OCI-LY3 (cell line): Measurements from ENCODE around the gene ORC4.

Experiments used
- H2AFZ ChIP-seq: fragments of 200-600, 300-600 bp; shearing (Covaris generic); 2 replicates; pipeline ENCODE4 v1.6.0; 2014; ENCODE audit warnings: antibody characterized with exemption, low read depth, low read length
- H3K27ac ChIP-seq: fragments of 200-600, 300-600 bp; sonication (generic); 2 replicates; pipeline ENCODE4 v1.5.1; 2014; ENCODE audit warnings: mild to moderate bottlenecking, low read length, moderate library complexity, mixed read lengths
- H3K27me3 ChIP-seq: fragments of 200-600, 300-600 bp; sonication (generic); 2 replicates; pipeline ENCODE4 v1.6.1; 2014; ENCODE audit warnings: low read depth, low read length, mixed read lengths
- H3K36me3 ChIP-seq: fragments of 200-600, 300-600 bp; sonication (generic); replicated peaks from 2 replicates; pipeline ENCODE3; 2014; ENCODE audit warnings: low read depth, low read length, mixed read lengths
- H3K4me1 ChIP-seq: fragments of 300-600, 200-600 bp; sonication (generic); 2 replicates; pipeline ENCODE4 v1.6.1; 2014; ENCODE audit warnings: low read length, mixed read lengths
- H3K4me2 ChIP-seq: fragments of 200-600, 300-600 bp; sonication (generic); 2 replicates; pipeline ENCODE4 v1.6.1; 2014; ENCODE audit warnings: low read length, mixed read lengths
- H3K4me3 ChIP-seq: fragments of 300-600, 200-600 bp; sonication (generic); 2 replicates; pipeline ENCODE4 v1.5.1; 2014; ENCODE audit warnings: antibody characterized with exemption, mild to moderate bottlenecking, low read length, moderate library complexity
- H3K79me2 ChIP-seq: fragments of 300-600, 200-600 bp; shearing (Covaris generic); 2 replicates; pipeline ENCODE4 v1.6.1; 2014; ENCODE audit warnings: mild to moderate bottlenecking, low read length, mixed read lengths
- H3K9ac ChIP-seq: fragments of 300-600, 200-600 bp; shearing (Covaris generic); 2 replicates; pipeline ENCODE4 v1.6.0; 2014; ENCODE audit warnings: mild to moderate bottlenecking, low read length, moderate library complexity
- H3K9me3 ChIP-seq: fragments of 200-600, 300-600 bp; shearing (Covaris generic); 2 replicates; pipeline ENCODE4 v1.6.1; 2014; ENCODE audit warnings: low read length, mixed read lengths; ENCODE audit not compliant: insufficient read depth
- H4K20me1 ChIP-seq: fragments of 200-600, 300-600 bp; sonication (generic); 2 replicates; pipeline ENCODE4 v1.6.1; 2016; ENCODE audit warnings: low read length, mixed read lengths; ENCODE audit not compliant: insufficient read depth
- CTCF ChIP-seq: fragments of 200-600, 300-600 bp; sonication (generic); IDR thresholded peaks from 2 replicates; pipeline ENCODE4 v1.5.1; 2014; ENCODE audit warnings: antibody characterized with exemption, low read length, low read depth
- EZH2phosphoT487 ChIP-seq: fragments of 200-600 bp; shearing (Covaris generic); IDR thresholded peaks from 2 replicates; pipeline ENCODE4 v1.6.1; 2018; ENCODE audit warnings: antibody characterized with exemption, mixed run types, low read depth

ORC4 gene

GRCh38 chr2:147925886-147926285, 94.7 kb downstream of the ORC4 start:
- H3K9ac ChIP-seq: no peak overlapping the region
- no peak overlapping the region for H3K27ac ChIP-seq

GRCh38 chr2:147924647-147925046, 95.9 kb downstream of the ORC4 start:
- Histone ChIP-seq H3K36me3 (no peaks in the 10 kb centered on the region), H3K4me3 (no peak overlapping the region), H3K4me2 (no peak overlapping the region), H3K9me3 (no peaks in the 10 kb centered on the region), H4K20me1 (no peaks in the 10 kb centered on the region), H3K9ac (no peak overlapping the region), H3K79me2 (no peaks in the 10 kb centered on the region), H3K27ac (no peak overlapping the region), H2AFZ (no peak overlapping the region), H3K27me3 (no peaks in the 10 kb centered on the region), H3K4me1 (no peaks in the 10 kb centered on the region)
- TF ChIP-seq EZH2phosphoT487 (no peak), CTCF (no peak)

More at GRCh38 chr2:147925886-147926285, 94.7 kb downstream of the ORC4 start:
- Histone ChIP-seq H3K9me3 (no peaks in the 10 kb centered on the region), H3K4me3 (no peak overlapping the region), H3K79me2 (no peaks in the 10 kb centered on the region), H3K27me3 (no peaks in the 10 kb centered on the region), H3K4me1 (no peaks in the 10 kb centered on the region), H3K36me3 (no peaks in the 10 kb centered on the region), H4K20me1 (no peaks in the 10 kb centered on the region), H3K4me2 (no peak overlapping the region), H2AFZ (no peak overlapping the region)
- TF ChIP-seq CTCF (no peak), EZH2phosphoT487 (no peak)

GRCh38 chr2:147923846-147924245, 96.7 kb downstream of the ORC4 start:
- Histone ChIP-seq H3K79me2 (no peaks in the 10 kb centered on the region), H3K9ac (no peak overlapping the region), H2AFZ (no peak overlapping the region), H3K4me1 (no peaks in the 10 kb centered on the region), H4K20me1 (no peaks in the 10 kb centered on the region), H3K27ac (no peak overlapping the region), H3K4me2 (no peak overlapping the region), H3K4me3 (no peak overlapping the region), H3K27me3 (no peaks in the 10 kb centered on the region), H3K9me3 (no peaks in the 10 kb centered on the region), H3K36me3 (no peaks in the 10 kb centered on the region)
- no peak for TF ChIP-seq EZH2phosphoT487
- no peak for TF ChIP-seq CTCF

- no peak overlapping the region for H3K9ac ChIP-seq
- H2AFZ ChIP-seq: no peak overlapping the region
- no peak overlapping the region for H3K4me2 ChIP-seq
- H3K79me2 ChIP-seq: no peaks in the 10 kb centered on the region
- no peaks in the 10 kb centered on the region for H3K36me3 ChIP-seq
- H3K27ac ChIP-seq: no peak overlapping the region
- no peaks in the 10 kb centered on the region for H3K27me3 ChIP-seq
- H3K4me1 ChIP-seq: no peaks in the 10 kb centered on the region; the same call in 1 of the 2 replicates
- H3K4me3 ChIP-seq: no peak overlapping the region
- H3K9me3 ChIP-seq: no peaks in the 10 kb centered on the region
- TF ChIP-seq EZH2phosphoT487 (no peak), CTCF (no peak)
- H4K20me1 ChIP-seq: no peaks in the 10 kb centered on the region
Measured at GRCh38 chr2:147917161-147917560, 103.4 kb downstream of the ORC4 start.
